Pancreas (tissue), 10 donors: ENCODE measurements around the gene MAGEB16. TPM values are rescaled to one million over a fixed set of nuclear protein-coding genes. Genes with fewer than 3 reads are reported as not detected.

Experiments
- ATAC-seq, 4 donors: fragments of 200-7000 bp; cut with Tn5 transposase; one replicate each; pipeline versions ENCODE4 v1.8.0 to v1.9.1; 2020; ENCODE audit warnings: mild to moderate bottlenecking in 4 of 4, moderate library complexity in 4 of 4
- DNase-seq, 6 donors: peaks; one replicate each; pipeline ENCODE4 v3.0.0-alpha.2; 2020
- FAIRE-seq: peaks from 2 replicates; lab custom pipeline; 2012; peaks lifted over from hg19 to GRCh38; lab: Jason Lieb, UNC
- H3K27ac ChIP-seq, 4 donors: fragments of 200-600 bp; sonication (generic); 1 replicate in 3 of 4; 2 replicates in 1 of 4; pipeline versions ENCODE4 v1.5.0 to v1.8.0; 2020
- H3K27me3 ChIP-seq, 4 donors: fragments of 200-600 bp; one replicate each; pipeline ENCODE4 v1.8.0; 2021
- H3K36me3 ChIP-seq, 3 donors: fragments of 200-600 bp; sonication (generic) in 1 of 3; one replicate each; pipeline versions ENCODE4 v1.5.0 to v1.8.0; 2020 to 2021
- H3K4me1 ChIP-seq, 3 donors: fragments of 200-600 bp; one replicate each; pipeline ENCODE4 v1.8.0; 2021
- H3K4me3 ChIP-seq, 4 donors: fragments of 200-600 bp; sonication (generic) in 2 of 4; one replicate each; pipeline versions ENCODE4 v1.5.0 to v1.8.0; 2020 to 2021
- H3K9me3 ChIP-seq, 4 donors: fragments of 200-600 bp; one replicate each; pipeline ENCODE4 v1.8.0; 2021
- WGBS, 2 donors: extraction: QIAGEN DNeasy Blood & Tissue Kit; methylation state at CpG; one replicate each; pipeline ENCODE4 v1.1.7; 2013; 5-methylcytosine and 5-hydroxymethylcytosine counted together
- intact Hi-C, 3 donors: fragments of 100-400 bp; cut with DNase I; formaldehyde crosslinking; loops; one replicate each; pipeline versions ENCODE4 v1.11.1 to v1.14.2; 2022
- polyA plus RNA-seq, 2 donors: library from polyadenylated mRNA; stranded (reverse); fragments of 200-250 nt; gene quantifications; one replicate each; pipeline ENCODE4 v1.2.3, GENCODE V29; 2013
- total RNA-seq, 6 donors: library from RNA; stranded (reverse); fragmentation: NEBNext Ultra II Directional in 4 of 6; extraction: Animal tissue kit (Norgen Biotek cat#: 25700) in 4 of 6; gene quantifications; one replicate each; pipeline versions ENCODE4 v1.2.1 to v1.2.4, GENCODE V29; 2021 to 2023
- TF ChIP-seq, protein P1 (sequence below), 4 donors: fragments of 200-600 bp; sonication (generic) in 3 of 4; IDR thresholded peaks; one replicate each; pipeline versions ENCODE4 v1.5.0 to v1.8.0; 2021; ENCODE audit warnings: antibody characterized with exemption in 4 of 4
- donor health status: healthy with polysubstance abuse.
- donor health status: DM: no; HTN: no; CAD: no; lungs with moderate emphysema.
- donor health status: DM: no; HTN: no; CAD: no.
- donor health status: control.
- donor health status: control.
- donor health status: Bipolar disorder and iron deficiency.
- donor health status: DM: yes; HTN: yes; CAD: no.
- donor health status: DM: no; HTN: no; CAD: no.
- donor health status: DM: no; HTN: no; CAD: no.
- donor health status: DM: yes; HTN: yes; CAD: no.

The MAGEB16 gene
- total and polyA plus RNA-seq, 8 donors: not detected

DNA sequence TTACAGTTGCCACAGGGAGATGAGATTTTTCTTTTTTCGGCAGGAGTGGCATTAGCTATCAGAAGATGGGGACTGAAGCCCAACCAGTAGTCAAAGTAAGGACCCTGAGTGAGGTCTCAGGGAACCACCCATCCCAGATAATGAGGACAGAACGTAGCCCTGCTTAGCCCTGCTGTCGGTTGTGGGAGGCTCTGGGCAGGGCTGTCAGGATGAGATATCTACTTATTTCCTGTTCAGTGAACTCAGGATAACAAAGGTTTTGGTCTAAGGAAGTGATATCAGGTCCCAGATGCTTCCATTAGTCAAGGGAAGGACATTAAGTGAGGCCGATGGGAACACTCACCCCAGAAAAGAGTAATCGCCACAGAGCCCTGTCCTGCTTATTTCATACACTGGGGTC, 2.3 kb downstream of the MAGEB16 start:
- Histone ChIP-seq H3K27me3 (no peaks in the 10 kb centered on the region), H3K4me1 (no peaks in the 10 kb centered on the region), H3K9me3 (no peaks in the 10 kb centered on the region), H3K27ac (no peak overlapping the region), H3K36me3 (no peaks in the 10 kb centered on the region), H3K4me3 (no peak overlapping the region)
- ATAC-seq: no peak
- intact Hi-C loops: no loop called here
- no peak for DNase-seq
- WGBS, 2 donors: 73 to 75% methylated on average over 5 of the region's 5 CpGs
- TF ChIP-seq, protein P1, sequence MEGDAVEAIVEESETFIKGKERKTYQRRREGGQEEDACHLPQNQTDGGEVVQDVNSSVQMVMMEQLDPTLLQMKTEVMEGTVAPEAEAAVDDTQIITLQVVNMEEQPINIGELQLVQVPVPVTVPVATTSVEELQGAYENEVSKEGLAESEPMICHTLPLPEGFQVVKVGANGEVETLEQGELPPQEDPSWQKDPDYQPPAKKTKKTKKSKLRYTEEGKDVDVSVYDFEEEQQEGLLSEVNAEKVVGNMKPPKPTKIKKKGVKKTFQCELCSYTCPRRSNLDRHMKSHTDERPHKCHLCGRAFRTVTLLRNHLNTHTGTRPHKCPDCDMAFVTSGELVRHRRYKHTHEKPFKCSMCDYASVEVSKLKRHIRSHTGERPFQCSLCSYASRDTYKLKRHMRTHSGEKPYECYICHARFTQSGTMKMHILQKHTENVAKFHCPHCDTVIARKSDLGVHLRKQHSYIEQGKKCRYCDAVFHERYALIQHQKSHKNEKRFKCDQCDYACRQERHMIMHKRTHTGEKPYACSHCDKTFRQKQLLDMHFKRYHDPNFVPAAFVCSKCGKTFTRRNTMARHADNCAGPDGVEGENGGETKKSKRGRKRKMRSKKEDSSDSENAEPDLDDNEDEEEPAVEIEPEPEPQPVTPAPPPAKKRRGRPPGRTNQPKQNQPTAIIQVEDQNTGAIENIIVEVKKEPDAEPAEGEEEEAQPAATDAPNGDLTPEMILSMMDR (IDR thresholded peaks at IDR 0.05): no peak
- no peak for FAIRE-seq

DNA sequence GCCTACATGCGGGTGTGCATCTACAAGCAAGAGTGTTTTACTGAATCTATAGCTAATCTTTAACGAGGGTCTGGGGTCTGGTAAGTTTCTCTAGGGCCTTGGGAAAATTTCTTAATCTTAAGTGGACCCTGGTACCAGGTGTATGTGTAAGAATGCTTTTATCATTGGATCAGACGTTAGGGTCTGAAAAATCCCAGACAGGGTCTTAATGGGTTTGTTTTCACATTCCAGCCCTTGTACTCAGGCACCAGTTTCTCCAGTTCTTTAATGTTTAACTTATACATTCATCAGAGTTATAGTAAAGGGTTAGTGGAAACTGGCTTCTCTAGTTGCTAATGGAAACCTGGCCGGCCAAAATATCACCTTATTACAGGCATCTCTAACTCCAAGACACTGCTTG, 11.6 kb downstream of the MAGEB16 start:
- DNase-seq (no peak), FAIRE-seq (no peak), ATAC-seq (no peak)
- intact Hi-C loops: no loop called here
- H3K9me3 ChIP-seq: no peaks in the 10 kb centered on the region
- H3K36me3 ChIP-seq: no peaks in the 10 kb centered on the region
- no peaks in the 10 kb centered on the region for H3K27me3 ChIP-seq
- H3K4me1 ChIP-seq: no peaks in the 10 kb centered on the region
- TF ChIP-seq, protein P1 (IDR thresholded peaks at IDR 0.05): no peak
- H3K4me3 ChIP-seq: no peak overlapping the region
- 38 to 39% methylated on average over 4 of the region's 4 CpGs for WGBS, 2 donors
- H3K27ac ChIP-seq: no peak overlapping the region

DNA sequence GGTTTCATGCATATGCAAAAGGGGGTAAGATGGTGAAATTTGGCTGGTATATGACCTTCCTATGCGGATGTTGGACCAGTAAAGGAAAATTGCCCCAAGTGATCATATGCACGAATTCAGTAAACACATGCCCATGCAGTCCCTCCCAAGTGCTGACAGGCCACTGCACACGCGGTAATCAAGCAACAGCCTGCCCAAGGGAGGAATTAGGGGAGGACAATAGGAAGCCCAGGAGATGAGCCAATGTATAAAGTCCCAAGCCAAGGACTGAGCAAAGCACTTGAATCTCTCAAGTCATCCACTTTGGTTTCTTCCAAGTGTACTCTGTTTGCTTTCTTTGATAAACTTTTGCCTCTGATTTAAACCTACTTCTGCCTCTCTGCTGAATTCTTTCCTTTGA, 21.1 kb downstream of the MAGEB16 start:
- no peaks in the 10 kb centered on the region for H3K9me3 ChIP-seq
- FAIRE-seq: no peak

DNA sequence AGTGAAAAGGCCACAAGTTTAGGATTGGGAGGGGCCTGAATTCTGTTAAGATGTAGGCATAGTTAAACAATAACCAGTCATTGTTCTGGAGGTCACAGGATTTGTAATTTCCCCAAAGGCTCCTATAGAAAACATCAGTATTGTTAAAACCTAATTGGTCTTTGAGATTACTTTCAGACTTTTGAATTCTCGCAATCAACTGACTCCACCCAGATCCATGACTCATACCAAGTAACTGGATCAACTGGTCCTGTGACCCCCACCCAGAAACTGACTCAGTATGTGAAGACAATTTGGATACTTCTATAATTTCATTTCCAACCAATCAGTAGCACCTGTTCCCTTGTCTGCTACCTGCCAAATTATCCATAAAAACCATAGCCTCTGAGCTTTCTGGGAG, 28.4 kb downstream of the MAGEB16 start:
- no peak overlapping the region for H3K4me3 ChIP-seq
- DNase-seq: no peak
- H3K9me3 ChIP-seq: no peaks in the 10 kb centered on the region
- no peak for FAIRE-seq
- no peak for ATAC-seq
- no peak overlapping the region for H3K27ac ChIP-seq
- TF ChIP-seq, protein P1 (IDR thresholded peaks at IDR 0.05): no peak
- intact Hi-C loops: no loop called here
- WGBS, 2 donors: 52 to 59% methylated on average over 1 of the region's 1 CpG
- H3K4me1 ChIP-seq: no peaks in the 10 kb centered on the region
- H3K36me3 ChIP-seq: no peaks in the 10 kb centered on the region
- H3K27me3 ChIP-seq: peaks cover 0 to 11% (median 0%) of the 10 kb centered on the region in 4 donors

More for the DNA sequence above, 21.1 kb downstream of the MAGEB16 start:
- no peak for ATAC-seq
- peaks cover 0 to 7% (median 1%) of the 10 kb centered on the region in 4 donors for H3K27me3 ChIP-seq
- no peak overlapping the region for H3K4me3 ChIP-seq
- 52 to 57% methylated on average over 4 of the region's 4 CpGs for whole genome bisulfite sequencing, 2 donors
- H3K4me1 ChIP-seq: no peaks in the 10 kb centered on the region
- H3K27ac ChIP-seq: no peak overlapping the region
- intact Hi-C loops: no loop called here
- TF ChIP-seq, protein P1 (IDR thresholded peaks at IDR 0.05): no peak
- DNase-seq: no peak
- no peaks in the 10 kb centered on the region for H3K36me3 ChIP-seq

DNA sequence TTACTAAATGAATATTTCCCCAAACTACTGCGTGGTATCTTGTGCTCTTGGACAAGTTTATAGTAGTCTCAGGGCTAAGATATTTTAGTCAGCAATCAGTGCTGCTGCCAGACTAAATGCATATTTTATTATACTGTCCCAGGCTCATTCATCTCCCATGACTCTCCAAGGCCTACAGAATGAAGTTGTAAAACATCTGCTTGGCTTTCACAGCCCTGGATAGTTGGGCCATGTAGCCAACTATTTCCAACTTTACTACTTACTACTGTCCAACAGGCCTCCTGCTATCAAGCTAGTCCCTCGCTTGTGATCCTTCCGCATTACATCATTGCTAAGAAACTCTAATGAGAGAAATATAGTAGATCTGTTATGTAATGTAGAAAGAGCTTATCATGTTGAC, 31.4 kb downstream of the MAGEB16 start:
- intact Hi-C loops: no loop called here
- no peak for ATAC-seq
- TF ChIP-seq, protein P1 (IDR thresholded peaks at IDR 0.05): no peak
- H3K4me3 ChIP-seq: no peak overlapping the region
- no peaks in the 10 kb centered on the region for H3K4me1 ChIP-seq
- FAIRE-seq: no peak
- H3K36me3 ChIP-seq: no peaks in the 10 kb centered on the region
- peaks cover 0 to 14% (median 0%) of the 10 kb centered on the region in 4 donors for H3K27me3 ChIP-seq
- H3K27ac ChIP-seq: no peak overlapping the region
- WGBS, 2 donors: 83 to 85% methylated on average over 3 of the region's 3 CpGs
- no peak for DNase-seq
- no peaks in the 10 kb centered on the region for H3K9me3 ChIP-seq
